Mammary microvascular endothelial cell (primary cell): Measurements from ENCODE around the gene PXDC1. TPM values are rescaled to one million over a fixed set of nuclear protein-coding genes. Genes with fewer than 3 reads are reported as not detected.

Source experiments
- total RNA-seq: library from RNA; depleted of rRNA; stranded (reverse); fragments of >200 nt; gene quantifications from 2 replicates; pipeline ENCODE4 v1.2.3, GENCODE V29; 2015

Gene PXDC1, protein sequence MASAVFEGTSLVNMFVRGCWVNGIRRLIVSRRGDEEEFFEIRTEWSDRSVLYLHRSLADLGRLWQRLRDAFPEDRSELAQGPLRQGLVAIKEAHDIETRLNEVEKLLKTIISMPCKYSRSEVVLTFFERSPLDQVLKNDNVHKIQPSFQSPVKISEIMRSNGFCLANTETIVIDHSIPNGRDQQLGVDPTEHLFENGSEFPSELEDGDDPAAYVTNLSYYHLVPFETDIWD
- 96.5 and 103 TPM in 2 replicates for total RNA-seq

GRCh38 chr6:3751077-3751729 lies at the start of gene PXDC1:
TSS of gene PXDC1 (minus strand) at chr6:3751713. CDS start at chr6:3751531, 182 bp downstream.

Other genes starting within 250 kb of the PXDC1 start
- 10.3 and 11.8 TPM in 2 replicates for gene FAM50B, start 97.7 kb upstream of the PXDC1 start, total RNA-seq